ENCODE measurements around the gene TLR9. TPM values are rescaled to one million over a fixed set of nuclear protein-coding genes. Genes with fewer than 3 reads are reported as not detected.

The TLR9 gene
- polyA plus RNA-seq, 1 experiment = 0.07 TPM

DNA sequence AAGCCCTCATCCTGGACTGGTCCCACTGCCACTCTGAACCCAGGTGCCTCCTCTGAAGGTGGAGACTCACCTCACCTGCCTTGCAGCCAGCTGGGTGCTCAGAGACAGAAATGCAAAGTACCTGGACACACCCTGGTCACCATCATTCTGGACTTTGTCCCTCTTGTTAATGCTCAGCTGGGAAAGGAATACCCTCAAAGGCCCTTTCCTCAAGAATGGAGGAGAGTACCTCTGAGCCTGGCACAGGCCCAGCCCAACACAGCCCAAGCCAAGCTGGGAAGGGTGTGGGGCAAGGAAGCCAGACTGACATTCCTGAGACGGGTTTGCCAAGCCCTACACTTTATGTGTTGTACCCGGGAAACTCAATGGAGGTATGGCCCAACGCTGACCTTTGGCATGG, 28.5 kb downstream of the TLR9 start:
- Histone ChIP-seq H3K36me3 (ENCODE audit: control insufficient read depth, insufficient read depth, low read length) (peaks cover 4% of the 10 kb centered on the region), H3K27me3 (ENCODE audit: control insufficient read depth, insufficient read depth, low read length) (no peaks in the 10 kb centered on the region), H3K4me3 (ENCODE audit: low read depth, low read length) (no peak overlapping the region)
- TF ChIP-seq CTCF (IDR thresholded peaks at IDR 0.05; ENCODE audit: insufficient read depth, low read depth, low read length) = no peak
- ChIA-PET CTCF (interaction anchor here (0.9 to 1.9 kb wide), 9 partner anchors 10 to 222 kb away, joined by 3 to 7 read pairs (median 4); partner anchors contain the start of genes ABHD14A, POC1A, TWF2 and WDR82), POLR2A (interaction anchor here (0.6 kb wide), 1 partner anchor 92 kb away, joined by 3 read pairs; no protein-coding TSS in a partner anchor)
- no peak for DNase-seq (ENCODE audit: low read depth)

GRCh38 chr3:52195823-52196331, 29.6 kb downstream of the TLR9 start:
- Histone ChIP-seq H3K27me3 (ENCODE audit: control insufficient read depth, insufficient read depth, low read length) (no peaks in the 10 kb centered on the region), H3K4me3 (ENCODE audit: low read depth, low read length) (no peak overlapping the region), H3K36me3 (ENCODE audit: control insufficient read depth, insufficient read depth, low read length) (peaks cover 2% of the 10 kb centered on the region; the same call in 1 of the 2 replicates)
- no peak for DNase-seq (ENCODE audit: low read depth)
- ChIA-PET CTCF (interaction anchor here (0.6 to 1.9 kb wide), 5 partner anchors 24 to 221 kb away, joined by 3 to 7 read pairs (median 4); partner anchors contain the start of gene ABHD14A), POLR2A (no interaction called here)
- no peak for TF ChIP-seq CTCF (IDR thresholded peaks at IDR 0.05; ENCODE audit: insufficient read depth, low read depth, low read length)

DNA sequence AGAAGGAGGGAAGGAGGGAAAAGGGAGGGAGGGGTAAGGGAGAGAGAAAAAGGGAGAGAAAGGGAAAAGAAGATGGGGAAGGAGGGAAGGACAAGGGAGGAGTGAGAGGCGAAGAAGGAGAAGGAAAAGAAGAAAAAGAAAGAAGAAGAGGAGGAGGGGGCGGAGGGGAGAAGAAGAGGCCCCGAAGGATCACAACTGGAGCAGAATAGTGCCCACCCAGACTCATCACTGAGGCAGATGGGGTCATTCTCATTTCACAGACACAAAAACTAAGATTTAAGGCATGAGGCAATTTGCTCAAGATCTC, 30.2 kb downstream of the TLR9 start:
- Histone ChIP-seq H3K27me3 (ENCODE audit: control insufficient read depth, insufficient read depth, low read length) (no peaks in the 10 kb centered on the region), H3K36me3 (ENCODE audit: control insufficient read depth, insufficient read depth, low read length) (peaks cover 2% of the 10 kb centered on the region; the same call in 1 of the 2 replicates), H3K4me3 (ENCODE audit: low read depth, low read length) (no peak overlapping the region)
- no peak for DNase-seq (ENCODE audit: low read depth)
- TF ChIP-seq CTCF (IDR thresholded peaks at IDR 0.05; ENCODE audit: insufficient read depth, low read depth, low read length) = no peak
- POLR2A ChIA-PET = no interaction called here
- CTCF ChIA-PET = interaction anchor here (0.9 kb wide), 1 partner anchor 145 kb away, joined by 3 read pairs; no protein-coding TSS in a partner anchor

- POLR2A ChIA-PET = no interaction called here
- CTCF ChIA-PET = interaction anchor here (0.9 kb wide), 1 partner anchor 146 kb away, joined by 3 read pairs; no protein-coding TSS in a partner anchor
- Histone ChIP-seq H3K4me3 (ENCODE audit: low read depth, low read length) (no peak overlapping the region), H3K36me3 (ENCODE audit: control insufficient read depth, insufficient read depth, low read length) (peaks cover 2% of the 10 kb centered on the region; the same call in 1 of the 2 replicates), H3K27me3 (ENCODE audit: control insufficient read depth, insufficient read depth, low read length) (no peaks in the 10 kb centered on the region)
- no peak for DNase-seq (ENCODE audit: low read depth)
- no peak for TF ChIP-seq CTCF (IDR thresholded peaks at IDR 0.05; ENCODE audit: insufficient read depth, low read depth, low read length)
Observed at GRCh38 chr3:52194485-52195290, 30.8 kb downstream of the TLR9 start.

- POLR2A ChIA-PET = no interaction called here
- Histone ChIP-seq H3K27me3 (ENCODE audit: control insufficient read depth, insufficient read depth, low read length) (no peaks in the 10 kb centered on the region), H3K36me3 (ENCODE audit: control insufficient read depth, insufficient read depth, low read length) (no peaks in the 10 kb centered on the region), H3K4me3 (ENCODE audit: low read depth, low read length) (no peak overlapping the region)
- no peak for DNase-seq (ENCODE audit: low read depth)
- no peak for TF ChIP-seq CTCF (IDR thresholded peaks at IDR 0.05; ENCODE audit: insufficient read depth, low read depth, low read length)
- CTCF ChIA-PET = interaction anchor here (0.8 kb wide), 1 partner anchor 27 kb away, joined by 3 read pairs; no protein-coding TSS in a partner anchor
Observed at GRCh38 chr3:52193065-52193464, 32.4 kb downstream of the TLR9 start.
